Adrenal gland (tissue), 12 donors: ENCODE measurements around the gene DENND6B. TPM values are rescaled to one million over a fixed set of nuclear protein-coding genes. Genes with fewer than 3 reads are reported as not detected.
A peak's percentile ranks its signal among the peaks of the same experiment; 100 is the strongest.

Experiments
- DNase-seq, 7 donors: peaks; one replicate each; pipeline ENCODE4 v3.0.0-alpha.2; 2019 to 2020
- H3K27ac ChIP-seq, 5 donors: fragments of 200-600 bp; sonication (generic) in 4 of 5; 1 replicate in 3 of 5; 2 replicates in 2 of 5; pipeline versions ENCODE4 v1.5.1 to v1.8.0; 2016 to 2020; ENCODE audit warnings: mild to moderate bottlenecking in 1 of 5
- H3K27me3 ChIP-seq: fragments of 200-600 bp; 2 replicates; pipeline ENCODE4 v1.8.0; 2021
- H3K36me3 ChIP-seq, 2 donors: fragments of 200-600 bp; replicated peaks in 1 of 2; 1 replicate in 1 of 2; 2 replicates in 1 of 2; pipeline versions ENCODE4 v1.5.1 to v1.8.0; 2018 to 2022
- H3K4me1 ChIP-seq, 2 donors: fragments of 200-600 bp; replicated peaks in 1 of 2; 1 replicate in 1 of 2; 2 replicates in 1 of 2; pipeline versions ENCODE4 v1.5.1 to v1.8.0; 2018 to 2021
- H3K4me3 ChIP-seq, 4 donors: fragments of 200-600 bp; sonication (generic) in 3 of 4; one replicate each; pipeline ENCODE4 v1.5.1; 2016 to 2018
- H3K9me3 ChIP-seq, 3 donors: fragments of 200-600 bp; sonication (generic) in 1 of 3; replicated peaks in 1 of 3; 1 replicate in 2 of 3; 2 replicates in 1 of 3; pipeline versions ENCODE4 v1.5.1 to v1.8.0; 2016 to 2021
- POLR2A ChIP-seq, 2 donors: fragments of 450-650 bp; IDR thresholded peaks; one replicate each; pipeline ENCODE4 v1.6.1; 2017; ENCODE audit warnings: antibody characterized with exemption in 2 of 2, mild to moderate bottlenecking in 2 of 2, moderate library complexity in 1 of 2
- WGBS, 4 donors: extraction: QIAGEN DNeasy Blood & Tissue Kit in 2 of 4; methylation state at CpG; one replicate each; pipeline versions ENCODE4 v1.1.5 to v1.1.7; 2013 to 2017; 5-methylcytosine and 5-hydroxymethylcytosine counted together
- intact Hi-C, 2 donors: fragments of 100-400 bp; cut with DNase I; formaldehyde crosslinking; loops; one replicate each; pipeline versions ENCODE4 v1.14.1 to v1.15.0; 2022 to 2023
- polyA plus RNA-seq, 3 donors: library from polyadenylated mRNA; stranded (reverse); fragments of 200-250 nt in 2 of 3; fragments of 350-450 nt in 1 of 3; fragmentation: Illumina TruSeq in 1 of 3; extraction: RNeasy Lipid Tissue Mini Kit (QIAGEN cat#74804) in 1 of 3; gene quantifications; one replicate each; pipeline ENCODE4 v1.2.3, GENCODE V29; 2013 to 2014
- total RNA-seq, 9 donors: library from RNA; depleted of rRNA in 4 of 9; stranded (reverse); fragments of >200 nt in 4 of 9; fragments of 120-200 nt in 1 of 9; fragmentation: NEBNext Ultra II Directional in 1 of 9; extraction: Animal tissue kit (Norgen Biotek cat#: 25700) in 1 of 9; gene quantifications; one replicate each; pipeline versions ENCODE4 v1.1.0 to v1.2.4, GENCODE V29; 2013 to 2023
- TF ChIP-seq, protein P1 (sequence below), 6 experiments: fragments of 450-650 bp in 4 of 6; fragments of 200-600 bp in 2 of 6; sonication (generic) in 1 of 6; IDR thresholded peaks; 1 replicate in 5 of 6; 2 replicates in 1 of 6; pipeline versions ENCODE4 v1.5.1 to v1.8.0; 2016 to 2021; ENCODE audit warnings: antibody characterized with exemption in 6 of 6, mild to moderate bottlenecking in 2 of 6, moderate library complexity in 1 of 6
- donor health status: healthy with polysubstance abuse.
- donor health status: Bipolar disorder and iron deficiency.
- donor health status: DM: yes; HTN: yes; CAD: no.
- donor health status: DM: no; HTN: no; CAD: no.
- donor health status: DM: no; HTN: no; CAD: no.
- donor health status: DM: yes; HTN: yes; CAD: no.

DENND6B gene
- total and polyA plus RNA-seq, 12 donors: 1.8 to 32.7 (median 8.9) TPM

DNA sequence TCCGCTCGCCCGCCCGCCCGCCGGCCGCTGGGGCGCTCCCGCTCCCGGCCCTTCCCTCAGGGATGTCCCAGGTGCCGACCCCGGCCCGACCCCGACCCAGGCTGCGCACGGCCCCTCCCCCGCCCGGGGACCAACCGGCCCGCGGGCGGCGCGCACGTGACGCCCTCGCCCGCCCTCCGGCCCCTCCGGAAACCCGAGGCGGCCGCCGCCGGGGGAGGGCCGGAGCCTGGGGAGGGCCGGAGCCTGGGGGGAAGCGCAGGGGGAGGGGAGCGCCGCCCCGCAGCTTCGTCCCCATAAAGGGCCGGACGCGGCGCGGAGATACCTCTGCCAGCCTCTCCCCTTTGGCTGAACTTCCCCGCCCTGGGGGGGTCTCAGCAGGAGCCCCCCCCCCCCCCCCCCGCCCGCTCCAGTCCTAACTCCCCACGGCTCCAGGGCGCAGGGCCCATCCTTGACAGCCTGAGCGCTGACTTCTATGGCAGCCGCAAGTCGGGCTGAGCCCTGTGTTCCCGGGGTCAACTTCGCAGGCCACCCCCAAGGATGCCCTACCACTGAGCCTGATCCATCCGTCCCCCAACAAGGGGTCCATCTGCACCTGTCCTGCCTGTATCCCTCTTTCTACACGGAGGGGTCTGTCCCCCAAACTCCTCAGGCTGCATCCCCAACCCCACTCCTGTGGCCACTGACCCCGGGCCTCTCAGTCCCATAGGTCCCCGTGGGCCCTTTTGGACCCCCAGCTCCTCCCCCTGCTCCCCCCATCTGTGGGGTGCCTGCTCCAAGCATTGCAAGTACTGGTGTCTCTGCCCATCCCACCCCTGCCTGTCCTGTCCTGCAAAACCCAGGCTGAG is 65.0 kb downstream of the DENND6B start, which contains the start of gene MAPK12:
Gene MAPK12, minus strand, starts transcription at position 69 of the 845 bp plus-strand sequence. CDS start 174 bp downstream, outside the sequence.
- intact Hi-C loops: no loop called here
- H3K27me3 ChIP-seq: no peaks in the 10 kb centered on the region
- H3K4me1 ChIP-seq: no peaks in the 10 kb centered on the region
- no peaks in the 10 kb centered on the region for H3K36me3 ChIP-seq
- DNase-seq: no peak
- H3K27ac ChIP-seq: peak within 1 kb of the TSS in 2 of 5 donors; percentile 26 to 66
- H3K9me3 ChIP-seq: no peaks in the 10 kb centered on the region
- H3K4me3 ChIP-seq: peak within 1 kb of the TSS in 2 of 4 donors; percentile 16 to 57
- no peak for TF ChIP-seq POLR2A (IDR thresholded peaks at IDR 0.05)
- TF ChIP-seq, protein P1, sequence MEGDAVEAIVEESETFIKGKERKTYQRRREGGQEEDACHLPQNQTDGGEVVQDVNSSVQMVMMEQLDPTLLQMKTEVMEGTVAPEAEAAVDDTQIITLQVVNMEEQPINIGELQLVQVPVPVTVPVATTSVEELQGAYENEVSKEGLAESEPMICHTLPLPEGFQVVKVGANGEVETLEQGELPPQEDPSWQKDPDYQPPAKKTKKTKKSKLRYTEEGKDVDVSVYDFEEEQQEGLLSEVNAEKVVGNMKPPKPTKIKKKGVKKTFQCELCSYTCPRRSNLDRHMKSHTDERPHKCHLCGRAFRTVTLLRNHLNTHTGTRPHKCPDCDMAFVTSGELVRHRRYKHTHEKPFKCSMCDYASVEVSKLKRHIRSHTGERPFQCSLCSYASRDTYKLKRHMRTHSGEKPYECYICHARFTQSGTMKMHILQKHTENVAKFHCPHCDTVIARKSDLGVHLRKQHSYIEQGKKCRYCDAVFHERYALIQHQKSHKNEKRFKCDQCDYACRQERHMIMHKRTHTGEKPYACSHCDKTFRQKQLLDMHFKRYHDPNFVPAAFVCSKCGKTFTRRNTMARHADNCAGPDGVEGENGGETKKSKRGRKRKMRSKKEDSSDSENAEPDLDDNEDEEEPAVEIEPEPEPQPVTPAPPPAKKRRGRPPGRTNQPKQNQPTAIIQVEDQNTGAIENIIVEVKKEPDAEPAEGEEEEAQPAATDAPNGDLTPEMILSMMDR (IDR thresholded peaks at IDR 0.05): no peak
- 4 to 14% (median 6%) methylated on average over 11 to 60 of the region's 61 CpGs for WGBS, 4 donors

DNA sequence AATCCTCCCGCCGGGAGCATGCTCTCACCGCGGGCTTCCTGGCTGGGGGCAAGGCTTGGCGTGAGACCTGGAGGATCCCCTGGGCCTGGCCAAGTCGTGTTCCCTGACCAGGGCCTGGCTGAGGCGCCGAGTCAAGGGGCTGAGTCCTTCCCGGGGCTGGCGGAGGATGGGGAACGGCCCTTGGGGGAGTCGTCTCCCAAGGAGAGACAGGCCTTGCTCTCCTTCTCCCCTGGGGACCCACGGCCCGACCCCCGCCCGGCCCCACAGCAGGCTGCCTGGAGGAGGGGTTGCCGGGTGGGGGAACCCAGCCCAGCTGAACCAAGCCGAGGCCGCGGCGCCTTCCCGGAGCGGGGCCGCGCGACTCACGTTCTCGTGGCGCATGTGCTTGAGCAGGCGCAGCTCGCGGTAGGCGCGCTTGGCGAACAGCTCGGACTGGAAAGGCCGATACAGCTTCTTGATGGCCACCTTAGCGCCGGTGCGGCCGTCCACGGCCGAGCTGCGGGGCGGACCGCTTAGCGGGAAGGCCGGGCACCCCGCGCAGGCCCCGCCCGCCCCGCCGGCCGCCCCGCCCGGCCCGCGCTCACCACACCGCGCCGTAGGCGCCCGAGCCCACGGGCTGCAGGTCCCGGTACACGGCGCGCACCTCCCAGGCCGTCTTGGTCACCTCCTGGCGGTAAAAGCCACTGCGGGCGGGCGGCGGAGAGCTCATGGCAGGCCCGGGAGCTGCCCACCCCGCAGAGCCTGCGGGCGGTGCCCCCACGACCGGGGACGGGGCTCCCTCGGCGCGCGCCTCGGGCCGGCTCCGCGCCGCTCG is 65.8 kb downstream of the DENND6B start:
- intact Hi-C loops: no loop called here
- Histone ChIP-seq H3K4me1 (no peaks in the 10 kb centered on the region), H3K27ac (peak overlapping the region in 2 of 5 donors; percentile 26 to 66), H3K9me3 (no peaks in the 10 kb centered on the region), H3K4me3 (peak overlapping the region in 2 of 4 donors; percentile 16 to 57), H3K27me3 (no peaks in the 10 kb centered on the region), H3K36me3 (no peaks in the 10 kb centered on the region)
- TF ChIP-seq, protein P1 (IDR thresholded peaks at IDR 0.05): no peak
- TF ChIP-seq POLR2A (IDR thresholded peaks at IDR 0.05): no peak
- 0 to 2% (median 1%) methylated on average over 9 to 92 of the region's 92 CpGs for WGBS, 4 donors
- DNase-seq: peak in 1 of 7 donors; percentile 46

DNA sequence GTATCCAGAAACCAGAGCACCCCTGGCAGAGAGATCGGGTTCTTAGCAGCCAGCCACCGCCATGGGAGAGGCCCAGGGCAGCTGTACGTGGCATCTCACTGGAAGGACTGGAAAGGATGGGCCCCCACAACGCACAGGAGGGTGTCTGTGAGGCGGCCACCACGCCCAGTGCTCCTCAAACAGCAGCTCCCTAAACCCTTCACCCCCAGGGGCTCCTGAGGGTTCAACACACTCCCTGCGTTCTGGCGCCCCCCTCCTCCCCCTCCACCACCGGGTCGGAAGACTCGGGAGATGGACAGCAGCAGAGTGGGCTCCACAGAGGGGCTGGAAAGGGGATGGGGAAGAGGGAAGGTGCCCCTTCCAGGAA is 66.4 kb downstream of the DENND6B start:
- H3K27me3 ChIP-seq: no peaks in the 10 kb centered on the region

More for the DNA sequence above, 66.4 kb downstream of the DENND6B start:
- intact Hi-C loops: no loop called here
- 30 to 67% (median 41%) methylated on average over 1 to 11 of the region's 11 CpGs for WGBS, 4 donors
- Histone ChIP-seq H3K9me3 (no peaks in the 10 kb centered on the region), H3K27ac (peak overlapping the region in 1 of 5 donors; percentile 66), H3K36me3 (no peaks in the 10 kb centered on the region), H3K4me1 (no peaks in the 10 kb centered on the region), H3K4me3 (peak overlapping the region in 2 of 4 donors; percentile 16 to 57)
- TF ChIP-seq, protein P1 (IDR thresholded peaks at IDR 0.05): no peak
- TF ChIP-seq POLR2A (IDR thresholded peaks at IDR 0.05): no peak
- no peak for DNase-seq
